Activated naive CD4-positive, alpha-beta T cell (primary cell): Measurements from ENCODE around the gene MSH5.
A peak's percentile ranks its signal among the peaks of the same experiment; 100 is the strongest.
"Not testable (repeated sequence)": the region's sequence is repeated elsewhere in the genome, so short reads cannot be mapped to it uniquely, and the experiment has no call there.

Experiments
- DNase-seq, 4 experiments: peaks; one replicate each; lab custom pipeline; 2025; lab: John Stamatoyannopoulos, UW

Gene MSH5

GRCh38 chr6:31801031-31801927 lies 61.5 kb downstream of the MSH5 start:
- not testable (repeated sequence) for DNase-seq

GRCh38 chr6:31805939-31806469 lies 66.2 kb downstream of the MSH5 start:
- DNase-seq: no peak

GRCh38 chr6:31806470-31807272 lies 66.9 kb downstream of the MSH5 start, which contains the start of gene LSM2:
TSS of gene LSM2 (minus strand) at chr6:31806966. CDS start at chr6:31806757, 209 bp downstream.
- DNase-seq: peak; percentile 83 to 95 (median 89)

GRCh38 chr6:31808599-31808998 lies 68.8 kb downstream of the MSH5 start:
- not testable (repeated sequence) for DNase-seq

- DNase-seq: no peak
Observed at GRCh38 chr6:31811645-31812044, 71.8 kb downstream of the MSH5 start.
